C4-2B (cell line): ENCODE measurements around the gene RAB3D.

Source experiments
- H3K27ac ChIP-seq: fragments of 450-650 bp; 2 replicates; pipeline ENCODE4 v1.5.1; 2017
- CTCF ChIP-seq: fragments of 450-650 bp; conservative IDR thresholded peaks from 2 replicates; pipeline ENCODE4 v1.5.1; 2017; ENCODE audit warnings: mild to moderate bottlenecking
- ZFX ChIP-seq: fragments of 450-650 bp; IDR thresholded peaks from 2 replicates; pipeline ENCODE4 v1.6.1; 2017

Gene RAB3D

GRCh38 chr19:11273296-11273695, 66.2 kb downstream of the RAB3D start:
- no peak for TF ChIP-seq CTCF
- no peak for TF ChIP-seq ZFX
- H3K27ac ChIP-seq: no peak overlapping the region
